Neural cell (in vitro differentiated cells): ENCODE measurements around the gene RMI2. TPM values are rescaled to one million over a fixed set of nuclear protein-coding genes. Genes with fewer than 3 reads are reported as not detected.

ENCODE experiments used
- H2AFZ ChIP-seq: fragments of 200-600, 300-800 bp; sonication (generic), shearing (Covaris generic); 2 replicates; pipeline ENCODE4 v1.6.0; 2014; ENCODE audit warnings: low read depth, mild to moderate bottlenecking, antibody characterized with exemption, low read length, moderate library complexity
- H3F3A ChIP-seq: fragments of 200-600 bp; shearing (Covaris generic); 2 replicates; pipeline ENCODE4 v1.6.1; 2016; ENCODE audit warnings: mild to moderate bottlenecking, moderate library complexity, mixed read lengths, antibody characterized with exemption, low read length; ENCODE audit not compliant: insufficient read depth, poor library complexity, severe bottlenecking
- H3K27ac ChIP-seq: fragments of 200-600, 300-800 bp; sonication (generic), shearing (Covaris generic); 2 replicates; pipeline ENCODE4 v1.5.1; 2014; ENCODE audit warnings: mild to moderate bottlenecking, low read length, moderate library complexity
- H3K27me3 ChIP-seq: fragments of 300-800, 200-600 bp; sonication (generic), shearing (Covaris generic); 2 replicates; pipeline ENCODE4 v1.6.0; 2014; ENCODE audit warnings: mild to moderate bottlenecking, low read depth, low read length, moderate library complexity; ENCODE audit not compliant: insufficient read depth
- H3K36me3 ChIP-seq: fragments of 300-800, 200-600 bp; sonication (generic), shearing (Covaris generic); 2 replicates; pipeline ENCODE4 v1.5.1; 2014; ENCODE audit warnings: mild to moderate bottlenecking, antibody characterized with exemption, low read length, moderate library complexity; ENCODE audit not compliant: insufficient read depth
- H3K4me2 ChIP-seq: fragments of 300-800, 200-600 bp; sonication (generic), shearing (Covaris generic); 2 replicates; pipeline ENCODE4 v1.6.0; 2014; ENCODE audit warnings: mild to moderate bottlenecking, low read length
- H3K4me3 ChIP-seq: fragments of 300-800, 200-600 bp; sonication (generic), shearing (Covaris generic); 2 replicates; pipeline ENCODE4 v1.5.1; 2014; ENCODE audit warnings: mild to moderate bottlenecking, low read length, moderate library complexity
- H3K79me2 ChIP-seq: fragments of 200-600 bp; shearing (Covaris generic); replicated peaks from 2 replicates; pipeline ENCODE4 v1.6.0; 2014; ENCODE audit warnings: mild to moderate bottlenecking, low read length, moderate library complexity; ENCODE audit not compliant: insufficient read depth
- H3K9ac ChIP-seq: fragments of 300-800, 200-600 bp; sonication (generic), shearing (Covaris generic); 2 replicates; pipeline ENCODE4 v1.6.1; 2016; ENCODE audit warnings: mild to moderate bottlenecking, low read length, mixed read lengths
- H3K9me2 ChIP-seq: fragments of 200-600 bp; shearing (Covaris generic); 2 replicates; pipeline ENCODE4 v1.6.1; 2016; ENCODE audit warnings: mild to moderate bottlenecking, low read length, mixed read lengths; ENCODE audit not compliant: insufficient read depth
- H3K9me3 ChIP-seq: fragments of 200-600, 300-800 bp; sonication (generic), shearing (Covaris generic); 2 replicates; pipeline ENCODE4 v1.6.1; 2016; ENCODE audit warnings: mild to moderate bottlenecking, mixed run types, low read length, moderate library complexity, mixed read lengths
- H4K20me1 ChIP-seq: fragments of 200-600 bp; shearing (Covaris generic); 2 replicates; pipeline ENCODE4 v1.6.1; 2016; ENCODE audit warnings: mild to moderate bottlenecking, mixed run types; ENCODE audit not compliant: insufficient read depth
- CTCF ChIP-seq: fragments of 450-650 bp; IDR thresholded peaks from 2 replicates; pipeline ENCODE4 v1.5.1; 2014; ENCODE audit warnings: antibody characterized with exemption, mild to moderate bottlenecking, moderate library complexity; ENCODE audit not compliant: poor library complexity, severe bottlenecking
- EP300 ChIP-seq: fragments of 450-650 bp; conservative IDR thresholded peaks from 2 replicates; pipeline ENCODE4 v1.6.1; 2014; ENCODE audit warnings: antibody characterized with exemption, mild to moderate bottlenecking, moderate library complexity; ENCODE audit not compliant: poor library complexity, severe bottlenecking
- EZH2 ChIP-seq: fragments of 200-600, 300-800 bp; shearing (Covaris generic), sonication (generic); IDR thresholded peaks from 2 replicates; pipeline ENCODE4 v1.6.1; 2014; ENCODE audit warnings: antibody characterized with exemption, low read length, borderline replicate concordance, mild to moderate bottlenecking; ENCODE audit not compliant: insufficient read depth, poor library complexity, severe bottlenecking
- MXI1 ChIP-seq: fragments of 450-650 bp; conservative IDR thresholded peaks from 2 replicates; pipeline ENCODE4 v1.6.1; 2014; ENCODE audit warnings: antibody characterized with exemption, mild to moderate bottlenecking; ENCODE audit not compliant: poor library complexity, severe bottlenecking
- POLR2AphosphoS5 ChIP-seq: IDR thresholded peaks from 2 replicates; pipeline ENCODE4 v1.6.1; 2012
- RAD21 ChIP-seq: fragments of 450-650 bp; conservative IDR thresholded peaks from 2 replicates; pipeline ENCODE4 v1.6.1; 2014; ENCODE audit warnings: antibody characterized with exemption, mild to moderate bottlenecking, moderate library complexity
- SMC3 ChIP-seq: fragments of 450-650 bp; conservative IDR thresholded peaks from 2 replicates; pipeline ENCODE4 v1.6.1; 2014; ENCODE audit warnings: antibody characterized with exemption, mild to moderate bottlenecking, moderate library complexity; ENCODE audit not compliant: poor library complexity
- TAF1 ChIP-seq: IDR thresholded peaks from 2 replicates; pipeline ENCODE4 v1.6.1; 2012; ENCODE audit warnings: low read depth
- polyA minus RNA-seq: library from RNA; depleted of rRNA, polyadenylated mRNA; stranded (reverse); fragments of >200 nt; gene quantifications from 2 replicates; pipeline ENCODE4 v1.2.3, GENCODE V29; 2014
- polyA plus RNA-seq: library from polyadenylated mRNA; depleted of rRNA; stranded (reverse); fragments of >200 nt; gene quantifications from 2 replicates; pipeline ENCODE4 v1.2.3, GENCODE V29; 2014
- TF ChIP-seq, protein P1 (sequence below): IDR thresholded peaks from 2 replicates; pipeline ENCODE4 v1.6.1; 2012; ENCODE audit warnings: borderline replicate concordance

The RMI2 gene
- 0.48 and 1.6 TPM in 2 replicates for polyA plus RNA-seq
- 0.58 and 1.5 TPM in 2 replicates for polyA minus RNA-seq

DNA sequence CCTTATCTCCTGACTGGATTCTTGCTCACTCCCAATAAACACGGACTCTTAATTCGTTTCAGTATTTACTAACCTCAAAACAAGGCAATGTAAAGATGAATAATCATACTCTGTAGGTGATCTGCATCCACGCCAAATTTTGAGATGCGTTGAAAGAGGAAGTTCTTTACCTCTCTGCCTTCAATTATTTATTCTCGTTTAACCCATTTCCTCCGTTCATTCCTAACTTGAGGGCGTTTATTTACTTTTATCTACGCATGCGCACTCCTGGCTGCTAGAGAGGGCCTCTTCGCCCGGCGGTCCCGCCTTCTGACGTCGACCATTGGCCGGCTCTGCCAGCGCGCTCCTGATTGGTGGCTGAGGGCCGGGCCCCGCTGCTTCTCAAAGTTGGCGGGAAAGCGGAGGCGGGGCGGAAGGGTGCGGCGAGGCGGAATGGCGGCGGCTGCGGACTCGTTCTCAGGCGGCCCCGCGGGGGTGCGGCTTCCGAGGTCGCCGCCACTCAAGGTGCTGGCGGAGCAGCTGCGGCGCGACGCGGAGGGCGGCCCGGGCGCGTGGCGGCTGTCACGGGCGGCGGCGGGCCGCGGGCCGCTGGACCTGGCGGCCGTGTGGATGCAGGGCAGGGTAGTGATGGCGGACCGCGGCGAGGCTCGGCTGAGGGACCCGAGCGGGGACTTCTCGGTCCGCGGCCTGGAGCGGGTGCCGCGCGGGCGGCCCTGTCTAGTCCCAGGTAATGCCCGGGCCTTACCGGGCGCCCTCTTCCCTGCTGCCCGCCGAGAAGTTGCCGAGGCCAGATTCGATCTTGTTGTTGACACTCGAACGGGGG is at the start of gene RMI2:
TSS of gene RMI2 (plus strand) at position 420 of the 823 bp plus-strand sequence. CDS start at position 433, 13 bp downstream.
- Histone ChIP-seq H3K27ac (no peak within 1 kb of the TSS), H2AFZ (peak within 1 kb of the TSS; percentile 10)
- TF ChIP-seq EP300 (peak; percentile 27), CTCF (peak; percentile 28), TAF1 (no peak), MXI1 (peak; percentile 98), EZH2 (no peak), POLR2AphosphoS5 (peak; percentile 65), SMC3 (peak; percentile 31), RAD21 (no peak)
- TF ChIP-seq, protein P1, sequence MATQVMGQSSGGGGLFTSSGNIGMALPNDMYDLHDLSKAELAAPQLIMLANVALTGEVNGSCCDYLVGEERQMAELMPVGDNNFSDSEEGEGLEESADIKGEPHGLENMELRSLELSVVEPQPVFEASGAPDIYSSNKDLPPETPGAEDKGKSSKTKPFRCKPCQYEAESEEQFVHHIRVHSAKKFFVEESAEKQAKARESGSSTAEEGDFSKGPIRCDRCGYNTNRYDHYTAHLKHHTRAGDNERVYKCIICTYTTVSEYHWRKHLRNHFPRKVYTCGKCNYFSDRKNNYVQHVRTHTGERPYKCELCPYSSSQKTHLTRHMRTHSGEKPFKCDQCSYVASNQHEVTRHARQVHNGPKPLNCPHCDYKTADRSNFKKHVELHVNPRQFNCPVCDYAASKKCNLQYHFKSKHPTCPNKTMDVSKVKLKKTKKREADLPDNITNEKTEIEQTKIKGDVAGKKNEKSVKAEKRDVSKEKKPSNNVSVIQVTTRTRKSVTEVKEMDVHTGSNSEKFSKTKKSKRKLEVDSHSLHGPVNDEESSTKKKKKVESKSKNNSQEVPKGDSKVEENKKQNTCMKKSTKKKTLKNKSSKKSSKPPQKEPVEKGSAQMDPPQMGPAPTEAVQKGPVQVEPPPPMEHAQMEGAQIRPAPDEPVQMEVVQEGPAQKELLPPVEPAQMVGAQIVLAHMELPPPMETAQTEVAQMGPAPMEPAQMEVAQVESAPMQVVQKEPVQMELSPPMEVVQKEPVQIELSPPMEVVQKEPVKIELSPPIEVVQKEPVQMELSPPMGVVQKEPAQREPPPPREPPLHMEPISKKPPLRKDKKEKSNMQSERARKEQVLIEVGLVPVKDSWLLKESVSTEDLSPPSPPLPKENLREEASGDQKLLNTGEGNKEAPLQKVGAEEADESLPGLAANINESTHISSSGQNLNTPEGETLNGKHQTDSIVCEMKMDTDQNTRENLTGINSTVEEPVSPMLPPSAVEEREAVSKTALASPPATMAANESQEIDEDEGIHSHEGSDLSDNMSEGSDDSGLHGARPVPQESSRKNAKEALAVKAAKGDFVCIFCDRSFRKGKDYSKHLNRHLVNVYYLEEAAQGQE = no peak

DNA sequence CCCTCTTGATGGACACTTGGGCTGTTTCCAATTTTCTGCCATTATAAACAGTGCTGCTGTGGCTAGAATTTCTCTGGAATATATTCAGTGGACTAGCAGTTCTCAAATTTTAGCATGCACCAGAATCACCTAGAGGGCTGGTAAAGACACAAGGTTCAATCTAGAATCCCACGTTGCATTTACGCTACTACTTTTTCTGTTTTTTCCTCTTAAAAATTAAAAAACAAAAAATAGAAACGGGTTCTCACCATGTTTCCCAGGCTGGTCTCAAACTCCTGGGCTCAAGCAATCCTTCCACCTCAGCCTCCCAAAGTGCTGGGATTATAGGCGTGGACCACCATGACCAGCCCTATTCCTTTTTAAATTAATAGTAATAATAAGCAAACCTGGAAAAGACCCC is 49.6 kb upstream of the RMI2 start:
- no peak for TF ChIP-seq SMC3
- TF ChIP-seq POLR2AphosphoS5 = no peak
- TF ChIP-seq, protein P1 = no peak
- TF ChIP-seq MXI1 = no peak
- TF ChIP-seq RAD21 = no peak
- TF ChIP-seq EZH2 = no peak
- TF ChIP-seq EP300 = no peak
- Histone ChIP-seq H3K27ac (no peak overlapping the region), H3K36me3 (no peaks in the 10 kb centered on the region), H3F3A (no peaks in the 10 kb centered on the region), H3K4me2 (no peak overlapping the region), H3K4me3 (no peak overlapping the region), H3K9me2 (no peaks in the 10 kb centered on the region), H2AFZ (no peak overlapping the region), H4K20me1 (no peaks in the 10 kb centered on the region), H3K9ac (no peak overlapping the region), H3K27me3 (no peaks in the 10 kb centered on the region), H3K79me2 (no peaks in the 10 kb centered on the region), H3K9me3 (no peaks in the 10 kb centered on the region)

More for the DNA sequence above, at the start of gene RMI2:
- no peak within 1 kb of the TSS for H3K9ac ChIP-seq
- H3K4me3 ChIP-seq = peak within 1 kb of the TSS; percentile 64
- no peaks in the 10 kb centered on the region for H3K27me3 ChIP-seq
- no peaks in the 10 kb centered on the region for H3K9me2 ChIP-seq
- H3F3A ChIP-seq = no peaks in the 10 kb centered on the region
- no peaks in the 10 kb centered on the region for H3K36me3 ChIP-seq
- no peaks in the 10 kb centered on the region for H4K20me1 ChIP-seq
- peak within 1 kb of the TSS; percentile 82 for H3K4me2 ChIP-seq
- H3K9me3 ChIP-seq = no peaks in the 10 kb centered on the region
- H3K79me2 ChIP-seq = no peaks in the 10 kb centered on the region
